Keratinocyte (primary cell): ENCODE measurements around the gene LRRC15. TPM values are rescaled to one million over a fixed set of nuclear protein-coding genes. Genes with fewer than 3 reads are reported as not detected.

Experiments
- DNase-seq: peaks from one replicate; pipeline ENCODE4 v3.0.0-alpha.2; 2011; ENCODE audit warnings: low read depth, missing footprints, low spot score
- FAIRE-seq: peaks from 2 replicates; lab custom pipeline; 2011; peaks lifted over from hg19 to GRCh38; lab: Jason Lieb, UNC
- H2AFZ ChIP-seq: 2 replicates; pipeline ENCODE4 v1.6.0; 2012; ENCODE audit warnings: low read length, control low read depth, inconsistent platforms; ENCODE audit not compliant: control insufficient read depth
- H3K27ac ChIP-seq: 2 replicates; pipeline ENCODE4 v1.5.1; 2011; ENCODE audit warnings: low read length; ENCODE audit not compliant: control insufficient read depth, insufficient read depth
- H3K27me3 ChIP-seq: 3 replicates; pipeline ENCODE4 v1.6.0; 2011; ENCODE audit warnings: low read length; ENCODE audit not compliant: control insufficient read depth, insufficient read depth; ENCODE audit errors: extremely low read depth
- H3K36me3 ChIP-seq, 2 experiments: 2 replicates in 1 of 2; 3 replicates in 1 of 2; pipeline ENCODE4 v1.5.1; 2011; ENCODE audit warnings: low read length in 2 of 2, mild to moderate bottlenecking in 1 of 2; ENCODE audit not compliant: control insufficient read depth in 2 of 2, insufficient read depth in 2 of 2; ENCODE audit errors: extremely low read depth in 1 of 2
- H3K4me1 ChIP-seq: 3 replicates; pipeline ENCODE4 v1.5.1; 2011; ENCODE audit warnings: low read length; ENCODE audit not compliant: control insufficient read depth, insufficient read depth; ENCODE audit errors: extremely low read depth
- H3K4me2 ChIP-seq: 3 replicates; pipeline ENCODE4 v1.6.0; 2011; ENCODE audit warnings: low read depth, low read length; ENCODE audit not compliant: control insufficient read depth, insufficient read depth; ENCODE audit errors: extremely low read depth
- H3K4me3 ChIP-seq, 3 experiments: fragments of 200-600 bp in 1 of 3; sonication (generic) in 1 of 3; 2 replicates in 2 of 3; 3 replicates in 1 of 3; pipeline ENCODE4 v1.5.1; 2011 to 2016; ENCODE audit warnings: low read length in 3 of 3, mild to moderate bottlenecking in 3 of 3, control low read depth in 2 of 3, inconsistent platforms in 1 of 3, low read depth in 1 of 3, mixed read lengths in 1 of 3, mixed run types in 1 of 3, moderate library complexity in 1 of 3; ENCODE audit not compliant: control insufficient read depth in 2 of 3, insufficient read depth in 2 of 3; ENCODE audit errors: extremely low read depth in 1 of 3
- H3K79me2 ChIP-seq: 2 replicates; pipeline ENCODE4 v1.6.0; 2012; ENCODE audit warnings: low read length; ENCODE audit not compliant: control insufficient read depth, insufficient read depth
- H3K9ac ChIP-seq: 3 replicates; pipeline ENCODE4 v1.6.0; 2011; ENCODE audit warnings: low read length; ENCODE audit not compliant: control insufficient read depth, insufficient read depth; ENCODE audit errors: extremely low read depth
- H3K9me1 ChIP-seq: 3 replicates; pipeline ENCODE4 v1.6.0; 2011; ENCODE audit warnings: low read length; ENCODE audit not compliant: control insufficient read depth, insufficient read depth; ENCODE audit errors: extremely low read depth
- H3K9me3 ChIP-seq: 2 replicates; pipeline ENCODE4 v1.5.1; 2012; ENCODE audit warnings: low read depth, low read length; ENCODE audit not compliant: control insufficient read depth
- H4K20me1 ChIP-seq: 3 replicates; pipeline ENCODE4 v1.6.0; 2011; ENCODE audit warnings: low read length; ENCODE audit not compliant: control insufficient read depth, insufficient read depth; ENCODE audit errors: extremely low read depth
- EZH2 ChIP-seq: IDR thresholded peaks from one replicate; pipeline ENCODE4 v1.6.1; 2012; ENCODE audit warnings: inconsistent platforms, mild to moderate bottlenecking, low read length, moderate library complexity
- dilution Hi-C: fragments of 300-500 bp; cut with MboI; formaldehyde crosslinking; loops from one replicate; pipeline ENCODE4 v1.7.0; 2020; ENCODE audit warnings: low sequenced_read_pairs; ENCODE audit not compliant: extremely low pct_ligation_motif_present
- polyA plus RNA-seq, 5 experiments: library from polyadenylated mRNA; depleted of rRNA in 3 of 5; stranded (reverse) in 3 of 5; stranded (forward) in 1 of 5; unstranded in 1 of 5; fragments of >200 nt; gene quantifications; 1 replicate in 1 of 5; 2 replicates in 3 of 5; 3 replicates in 1 of 5; pipeline versions ENCODE4 v1.2.1 to v1.2.3, GENCODE V29; 2011 to 2012; ENCODE audit warnings: missing spikeins in 2 of 5, low read depth in 1 of 5, low replicate concordance in 1 of 5
- TF ChIP-seq, protein P1 (sequence below), 3 experiments: IDR thresholded peaks in 1 of 3; conservative IDR thresholded peaks in 1 of 3; optimal IDR thresholded peaks in 1 of 3; 2 replicates in 2 of 3; 3 replicates in 1 of 3; pipeline versions ENCODE3 to v1.5.1; 2011; ENCODE audit warnings: low read length in 3 of 3, mild to moderate bottlenecking in 3 of 3, moderate library complexity in 2 of 3, control low read depth in 1 of 3, inconsistent platforms in 1 of 3; ENCODE audit not compliant: insufficient read depth in 2 of 3; ENCODE audit errors: extremely low read depth in 1 of 3

LRRC15 gene
- polyA plus RNA-seq, 1 donor (not counting 4 experiments of a cell fraction or from before 2014, with no cell fraction given) = not detected

DNA sequence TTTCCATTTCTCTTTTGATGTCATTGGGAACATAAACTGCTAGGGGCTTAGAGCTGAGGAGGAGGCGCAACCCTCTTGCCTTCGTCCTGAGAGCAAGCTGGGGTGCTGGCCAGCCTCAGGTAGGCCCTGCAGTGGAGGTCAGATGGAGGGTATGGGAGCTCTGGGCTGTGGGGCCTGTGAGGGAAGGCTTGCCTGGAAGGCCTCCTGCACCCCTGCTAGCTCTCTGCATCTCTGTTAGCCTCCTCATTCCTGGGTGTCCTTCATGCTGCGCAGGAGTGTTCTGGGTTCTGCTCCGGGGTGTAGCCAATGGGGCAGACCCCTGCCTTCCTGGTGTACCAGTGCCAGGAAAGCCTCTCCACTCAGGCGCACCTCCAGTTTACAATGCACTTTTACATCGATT is 17.7 kb upstream of the LRRC15 start:
- FAIRE-seq (no peak), DNase-seq (no peak)
- no peaks in the 10 kb centered on the region for H3K36me3 ChIP-seq
- H3K79me2 ChIP-seq = no peaks in the 10 kb centered on the region
- peaks cover 12% of the 10 kb centered on the region for H3K27me3 ChIP-seq
- no peak overlapping the region for H3K27ac ChIP-seq
- no peak overlapping the region for H3K9ac ChIP-seq
- H2AFZ ChIP-seq = no peak overlapping the region
- no peak overlapping the region for H3K4me3 ChIP-seq
- no peak for TF ChIP-seq EZH2
- TF ChIP-seq, protein P1, sequence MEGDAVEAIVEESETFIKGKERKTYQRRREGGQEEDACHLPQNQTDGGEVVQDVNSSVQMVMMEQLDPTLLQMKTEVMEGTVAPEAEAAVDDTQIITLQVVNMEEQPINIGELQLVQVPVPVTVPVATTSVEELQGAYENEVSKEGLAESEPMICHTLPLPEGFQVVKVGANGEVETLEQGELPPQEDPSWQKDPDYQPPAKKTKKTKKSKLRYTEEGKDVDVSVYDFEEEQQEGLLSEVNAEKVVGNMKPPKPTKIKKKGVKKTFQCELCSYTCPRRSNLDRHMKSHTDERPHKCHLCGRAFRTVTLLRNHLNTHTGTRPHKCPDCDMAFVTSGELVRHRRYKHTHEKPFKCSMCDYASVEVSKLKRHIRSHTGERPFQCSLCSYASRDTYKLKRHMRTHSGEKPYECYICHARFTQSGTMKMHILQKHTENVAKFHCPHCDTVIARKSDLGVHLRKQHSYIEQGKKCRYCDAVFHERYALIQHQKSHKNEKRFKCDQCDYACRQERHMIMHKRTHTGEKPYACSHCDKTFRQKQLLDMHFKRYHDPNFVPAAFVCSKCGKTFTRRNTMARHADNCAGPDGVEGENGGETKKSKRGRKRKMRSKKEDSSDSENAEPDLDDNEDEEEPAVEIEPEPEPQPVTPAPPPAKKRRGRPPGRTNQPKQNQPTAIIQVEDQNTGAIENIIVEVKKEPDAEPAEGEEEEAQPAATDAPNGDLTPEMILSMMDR (optimal IDR thresholded peaks at IDR 0.05 in 1 of 3, IDR thresholded peaks at IDR 0.05 in 1 of 3, conservative IDR thresholded peaks at IDR 0.05 in 1 of 3; ENCODE audit: extremely low read depth in 1 of 3, insufficient read depth in 2 of 3, low read length in 3 of 3) = no peak
- dilution Hi-C loops = no loop called here
- no peaks in the 10 kb centered on the region for H3K4me1 ChIP-seq
- H4K20me1 ChIP-seq = no peaks in the 10 kb centered on the region
- H3K9me3 ChIP-seq = peaks cover 2% of the 10 kb centered on the region
- no peaks in the 10 kb centered on the region for H3K9me1 ChIP-seq
- H3K4me2 ChIP-seq = no peak overlapping the region

DNA sequence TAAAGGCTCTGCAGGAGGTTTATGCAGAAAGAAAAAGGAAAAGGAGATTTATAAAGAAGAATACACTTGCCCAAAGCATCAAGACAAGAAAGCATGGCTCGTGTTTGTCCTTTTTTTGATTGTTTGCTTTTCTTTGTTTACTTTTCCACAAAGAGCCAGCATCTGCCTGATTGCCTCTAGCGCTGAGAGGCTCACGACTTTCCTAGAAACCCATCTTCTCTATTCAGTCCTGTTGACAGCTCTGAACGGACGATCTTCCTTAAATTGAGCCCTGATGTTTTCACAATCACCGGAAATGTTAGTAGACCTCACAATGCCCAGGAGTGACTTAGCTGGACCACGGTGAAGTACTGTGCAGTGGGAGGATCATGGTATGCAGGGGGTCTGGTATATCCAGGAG is 17.1 kb upstream of the LRRC15 start:
- FAIRE-seq = no peak
- H2AFZ ChIP-seq = no peak overlapping the region
- H3K36me3 ChIP-seq = no peaks in the 10 kb centered on the region
- H4K20me1 ChIP-seq = no peaks in the 10 kb centered on the region
- DNase-seq = no peak
- dilution Hi-C loops = no loop called here
- H3K4me3 ChIP-seq = no peak overlapping the region
- TF ChIP-seq, protein P1 (optimal IDR thresholded peaks at IDR 0.05 in 1 of 3, IDR thresholded peaks at IDR 0.05 in 1 of 3, conservative IDR thresholded peaks at IDR 0.05 in 1 of 3; ENCODE audit: extremely low read depth in 1 of 3, insufficient read depth in 2 of 3, low read length in 3 of 3) = no peak
- TF ChIP-seq EZH2 = no peak
- H3K27me3 ChIP-seq = peaks cover 12% of the 10 kb centered on the region
- H3K27ac ChIP-seq = no peak overlapping the region
- peaks cover 2% of the 10 kb centered on the region for H3K9me3 ChIP-seq
- H3K4me2 ChIP-seq = no peak overlapping the region
- H3K9ac ChIP-seq = no peak overlapping the region
- no peaks in the 10 kb centered on the region for H3K9me1 ChIP-seq
- H3K79me2 ChIP-seq = no peaks in the 10 kb centered on the region
- H3K4me1 ChIP-seq = no peaks in the 10 kb centered on the region
